SK-N-MC (cell line): Measurements from ENCODE around the gene ZCCHC7.

Experiments used
- EZH2 ChIP-seq: fragments of 200-600 bp; sonication (generic); IDR thresholded peaks from one replicate; pipeline ENCODE4 v1.6.1; 2017; ENCODE audit warnings: antibody characterized with exemption
- POLR2AphosphoS5 ChIP-seq: IDR thresholded peaks from 2 replicates; pipeline ENCODE4 v1.6.1; 2012; ENCODE audit warnings: mild to moderate bottlenecking, low read depth, low read length, borderline replicate concordance

DNA sequence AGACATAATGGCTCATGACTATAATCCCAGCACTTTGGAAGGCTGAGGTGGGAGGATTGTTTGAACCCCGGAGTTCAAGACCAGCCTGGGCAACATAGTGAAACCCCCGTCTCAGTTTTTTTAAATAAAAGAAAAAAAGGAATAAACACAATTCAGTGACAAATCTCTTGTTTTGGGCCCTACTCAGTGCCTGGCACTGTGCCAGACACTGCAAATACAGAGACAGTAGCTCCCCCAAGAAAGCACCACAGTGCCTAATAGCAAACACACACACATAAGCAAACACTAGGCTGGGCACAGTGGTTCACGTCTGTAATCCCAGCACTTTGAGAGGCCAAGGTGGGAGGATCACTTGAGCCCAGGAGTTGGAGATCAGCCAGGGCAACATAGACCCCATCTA, 252.5 kb downstream of the ZCCHC7 start:
- TF ChIP-seq EZH2 (no peak), POLR2AphosphoS5 (no peak)
